Measurements from ENCODE around the gene TELO2.
A peak's percentile ranks its signal among the peaks of the same experiment; 100 is the strongest.

Gene TELO2

GRCh38 chr16:1533443-1533951 lies 40.3 kb downstream of the TELO2 start, which contains the start of gene TMEM204:
Gene TMEM204 (plus strand): TSS chr16:1533666. CDS start chr16:1534276, 610 bp downstream.
- DNase-seq (ENCODE audit: extremely low read depth in 1 of 2, low read depth in 1 of 2): no peak

- no peak for DNase-seq (ENCODE audit: extremely low read depth in 1 of 2, low read depth in 1 of 2)
These were observed 41.2 kb downstream of the TELO2 start for GRCh38 chr16:1534021-1535020.

- no peak for DNase-seq (ENCODE audit: extremely low read depth in 1 of 2, low read depth in 1 of 2)
These were observed 42.5 kb downstream of the TELO2 start for GRCh38 chr16:1535391-1536291.

GRCh38 chr16:1536601-1537000 lies 43.4 kb downstream of the TELO2 start:
- DNase-seq (ENCODE audit: extremely low read depth in 1 of 2, low read depth in 1 of 2): no peak

- no peak for DNase-seq (ENCODE audit: extremely low read depth in 1 of 2, low read depth in 1 of 2)
These were observed 44.0 kb downstream of the TELO2 start for GRCh38 chr16:1537138-1537577.

- DNase-seq (ENCODE audit: extremely low read depth in 1 of 2, low read depth in 1 of 2): no peak
These were observed 44.7 kb downstream of the TELO2 start for GRCh38 chr16:1537763-1538289.

GRCh38 chr16:1538804-1539520 lies 45.8 kb downstream of the TELO2 start:
- no peak for DNase-seq (ENCODE audit: extremely low read depth in 1 of 2, low read depth in 1 of 2)

GRCh38 chr16:1539720-1540555 lies 46.8 kb downstream of the TELO2 start:
- no peak for DNase-seq (ENCODE audit: extremely low read depth in 1 of 2, low read depth in 1 of 2)

GRCh38 chr16:1540556-1540855 lies 47.3 kb downstream of the TELO2 start:
- DNase-seq (ENCODE audit: extremely low read depth in 1 of 2, low read depth in 1 of 2): no peak

GRCh38 chr16:1541293-1542165 lies 48.4 kb downstream of the TELO2 start:
- no peak for DNase-seq (ENCODE audit: extremely low read depth in 1 of 2, low read depth in 1 of 2)

GRCh38 chr16:1542166-1542500 lies 49.0 kb downstream of the TELO2 start:
- no peak for DNase-seq (ENCODE audit: extremely low read depth in 1 of 2, low read depth in 1 of 2)

- DNase-seq (ENCODE audit: extremely low read depth in 1 of 2, low read depth in 1 of 2): no peak
These were observed 49.4 kb downstream of the TELO2 start for GRCh38 chr16:1542533-1542932.

GRCh38 chr16:1543085-1543896 lies 50.1 kb downstream of the TELO2 start:
- peak in 1 of 2 donors; percentile 79 for DNase-seq (ENCODE audit: extremely low read depth in 1 of 2, low read depth in 1 of 2)

- DNase-seq (ENCODE audit: extremely low read depth in 1 of 2, low read depth in 1 of 2): no peak
These were observed 52.2 kb downstream of the TELO2 start for GRCh38 chr16:1545044-1546040.

- no peak for DNase-seq (ENCODE audit: extremely low read depth in 1 of 2, low read depth in 1 of 2)
These were observed 53.3 kb downstream of the TELO2 start for GRCh38 chr16:1546430-1546829.

GRCh38 chr16:1548233-1548632 lies 55.1 kb downstream of the TELO2 start:
- no peak for DNase-seq (ENCODE audit: extremely low read depth in 1 of 2, low read depth in 1 of 2)

GRCh38 chr16:1548727-1549126 lies 55.6 kb downstream of the TELO2 start:
- DNase-seq (ENCODE audit: extremely low read depth in 1 of 2, low read depth in 1 of 2): no peak

Measured in stimulated activated CD8-positive, alpha-beta memory T cell treated with anti-CD3 and anti-CD28 coated beads, Interleukin-7, amount 100 ng/mL, for 48 hours (primary cell).